GM12878 (cell line): ENCODE data around the gene SEPTIN11. TPM values are rescaled to one million over a fixed set of nuclear protein-coding genes. Genes with fewer than 3 reads are reported as not detected.

Source experiments
- ATAC-seq: fragments of 200-7000 bp; cut with Tn5 transposase; 3 replicates; pipeline ENCODE4 v1.9.1; 2020; ENCODE audit warnings: mild to moderate bottlenecking, moderate library complexity
- BruUV-seq: library from RNA; stranded (reverse); fragments of 400-500 nt; replicated peaks from 2 replicates; lab custom pipeline; 2021; lab: Mats Ljungman, UMichigan
- CTCF ChIA-PET: fragments of 300-600 bp; sonication (Branson Sonifier 250); formaldehyde crosslinking; extraction: SDS; loops from one replicate; lab custom pipeline; 2021; ENCODE audit warnings: inconsistent platforms; lab: Yijun Ruan, JAX
- POLR2A ChIA-PET: fragments of 350-600 bp; formaldehyde crosslinking; extraction: SDS; loops from one replicate; lab custom pipeline; 2021; ENCODE audit warnings: inconsistent platforms; lab: Charles Lee
- RAD21 ChIA-PET: fragments of 300-600 bp; sonication (Branson Sonifier 250); formaldehyde crosslinking; loops from one replicate; lab custom pipeline; 2023; ENCODE audit warnings: antibody characterized with exemption; ENCODE audit not compliant: unreplicated experiment; lab: Charles Lee
- SMC1A ChIA-PET: fragments of 300-600 bp; sonication (Branson Sonifier 250); formaldehyde crosslinking; loops from one replicate; lab custom pipeline; 2023; ENCODE audit not compliant: unreplicated experiment, uncharacterized antibody; lab: Charles Lee
- DNase-seq: peaks from one replicate; pipeline ENCODE4 v3.0.0-alpha.2; 2011; ENCODE audit warnings: low read depth, low spot score
- FAIRE-seq: peaks from 3 replicates; lab custom pipeline; 2011; peaks lifted over from hg19 to GRCh38; lab: Jason Lieb, UNC
- H2AFZ ChIP-seq: 2 replicates; pipeline ENCODE4 v1.6.0; 2011; ENCODE audit warnings: low read depth, low read length, control low read depth; ENCODE audit not compliant: control insufficient read depth
- H3K27ac ChIP-seq: 2 replicates; pipeline ENCODE4 v1.5.1; 2011; ENCODE audit warnings: control low read depth; ENCODE audit not compliant: control insufficient read depth, insufficient read depth
- H3K27me3 ChIP-seq, 2 experiments: replicated peaks in 1 of 2; 2 replicates each; pipeline versions ENCODE4 v1.6.0 to v1.6.1; 2011; ENCODE audit warnings: low read length in 1 of 2; ENCODE audit not compliant: control insufficient read depth in 2 of 2, insufficient read depth in 2 of 2
- H3K36me3 ChIP-seq, 2 experiments: 2 replicates each; pipeline ENCODE4 v1.5.1; 2011; ENCODE audit warnings: low read length in 1 of 2; ENCODE audit not compliant: control insufficient read depth in 2 of 2, insufficient read depth in 2 of 2
- H3K4me1 ChIP-seq: 2 replicates; pipeline ENCODE4 v1.6.1; 2011; ENCODE audit warnings: mild to moderate bottlenecking, low read length, moderate library complexity, mixed read lengths; ENCODE audit not compliant: control insufficient read depth, insufficient read depth
- H3K4me2 ChIP-seq: 2 replicates; pipeline ENCODE4 v1.6.0; 2011; ENCODE audit warnings: control low read depth; ENCODE audit not compliant: control insufficient read depth, insufficient read depth
- H3K4me3 ChIP-seq: fragments of 200-600 bp; sonication (generic); 2 replicates; pipeline ENCODE4 v1.5.1; 2016
- H3K79me2 ChIP-seq: 2 replicates; pipeline ENCODE4 v1.6.0; 2011; ENCODE audit warnings: low read length; ENCODE audit not compliant: control insufficient read depth, insufficient read depth
- H3K9ac ChIP-seq: 2 replicates; pipeline ENCODE4 v1.8.0; 2011; ENCODE audit warnings: low read length, control low read depth, mixed read lengths; ENCODE audit not compliant: control insufficient read depth, insufficient read depth
- H3K9me3 ChIP-seq: replicated peaks from 3 replicates; pipeline ENCODE4 v1.5.1; 2011; ENCODE audit warnings: mild to moderate bottlenecking, low read length; ENCODE audit not compliant: control insufficient read depth, insufficient read depth
- H4K20me1 ChIP-seq: 2 replicates; pipeline ENCODE4 v1.6.0; 2011; ENCODE audit not compliant: control insufficient read depth, insufficient read depth
- ATF2 ChIP-seq: IDR thresholded peaks from 2 replicates; pipeline ENCODE4 v1.6.1; 2012; ENCODE audit warnings: low read length, inconsistent platforms
- BRCA1 ChIP-seq: IDR thresholded peaks from 2 replicates; pipeline ENCODE4 v1.6.1; 2011; ENCODE audit warnings: low read depth, low read length, improper control_type of control experiment
- CBX5 ChIP-seq: sonication (generic); IDR thresholded peaks from 2 replicates; pipeline ENCODE4 v1.6.1; 2016; ENCODE audit warnings: low read depth, moderate library complexity, mild to moderate bottlenecking, inconsistent platforms
- CREM ChIP-seq: IDR thresholded peaks from 2 replicates; pipeline ENCODE4 v1.6.1; 2014; ENCODE audit warnings: antibody characterized with exemption, low read depth
- HDAC2 ChIP-seq: fragments of 200-600 bp; sonication (generic); IDR thresholded peaks from 2 replicates; pipeline ENCODE4 v1.6.1; 2017
- KLF5 ChIP-seq: fragments of 450-650 bp; IDR thresholded peaks from 2 replicates; pipeline ENCODE4 v1.6.1; 2014; ENCODE audit warnings: mild to moderate bottlenecking; ENCODE audit not compliant: partially characterized antibody
- NFYA ChIP-seq: IDR thresholded peaks from 2 replicates; pipeline ENCODE4 v1.6.1; 2011; ENCODE audit warnings: low read depth, mild to moderate bottlenecking, low read length, improper control_type of control experiment, borderline replicate concordance
- PAX8 ChIP-seq: fragments of 450-650 bp; IDR thresholded peaks from 2 replicates; pipeline ENCODE4 v1.6.1; 2017; ENCODE audit warnings: mild to moderate bottlenecking, moderate library complexity
- POLR2AphosphoS5 ChIP-seq: IDR thresholded peaks from 2 replicates; pipeline ENCODE4 v1.6.1; 2011; ENCODE audit warnings: mild to moderate bottlenecking, low read length, inconsistent platforms
- ZBED1 ChIP-seq: IDR thresholded peaks from 2 replicates; pipeline ENCODE4 v1.6.1; 2016; ENCODE audit warnings: borderline replicate concordance
- ZBTB33 ChIP-seq: fragments of 450-650 bp; IDR thresholded peaks from 2 replicates; pipeline ENCODE4 v1.6.1; 2017; ENCODE audit warnings: mild to moderate bottlenecking
- ZNF592 ChIP-seq: fragments of 450-650 bp; IDR thresholded peaks from 2 replicates; pipeline ENCODE4 v1.6.1; 2017; ENCODE audit warnings: mild to moderate bottlenecking, moderate library complexity
- in situ Hi-C: fragments of 300-500 bp; cut with MboI; formaldehyde crosslinking; loops from 9 replicates; pipeline ENCODE4 v1.14.3; 2018; ENCODE audit warnings: mixed read lengths
- intact Hi-C: fragments of 100-400 bp; cut with micrococcal nuclease; formaldehyde crosslinking; loops from one replicate; pipeline ENCODE4 v1.14.2; 2022; ENCODE audit not compliant: unreplicated experiment
- polyA plus RNA-seq, 11 experiments: library from polyadenylated mRNA; depleted of rRNA in 4 of 11; unstranded in 6 of 11; stranded (reverse) in 5 of 11; fragments of >200 nt; fragmentation: Nextera tagmentation in 4 of 11; fragmentation: Illumina TruSeq in 1 of 11; extraction: Ambion mirVana in 4 of 11; extraction: Trizol in 1 of 11; gene quantifications; 1 replicate in 1 of 11; 2 replicates in 10 of 11; pipeline versions ENCODE4 v1.2.1 to v1.2.3, GENCODE V29; 2011 to 2016; ENCODE audit warnings: inconsistent platforms in 2 of 11, missing spikeins in 2 of 11, low read depth in 1 of 11
- total RNA-seq, 4 experiments: library from RNA; depleted of rRNA in 3 of 4; stranded (reverse); fragments of >200 nt in 3 of 4; fragmentation: Illumina TruSeq in 1 of 4; extraction: Trizol in 1 of 4; gene quantifications; 2 replicates each; pipeline versions ENCODE4 v1.2.1 to v1.2.3, GENCODE V29; 2013 to 2021

SEPTIN11 gene
- total and polyA plus RNA-seq, 10 of the 15 experiments (the other 5 are each of a cell fraction or from before 2014, with no cell fraction given): 24.7 to 160 (median 91.3) TPM

GRCh38 chr4:76931087-76931486, 18.5 kb upstream of the SEPTIN11 start:
- Histone ChIP-seq H3K4me2 (no peak overlapping the region), H3K9me3 (no peaks in the 10 kb centered on the region), H2AFZ (no peak overlapping the region), H3K4me1 (no peaks in the 10 kb centered on the region), H4K20me1 (no peaks in the 10 kb centered on the region), H3K27ac (no peak overlapping the region), H3K36me3 (no peaks in the 10 kb centered on the region), H3K4me3 (no peak overlapping the region), H3K9ac (no peak overlapping the region), H3K27me3 (no peaks in the 10 kb centered on the region; a peak in 1 of 4 replicates), H3K79me2 (no peaks in the 10 kb centered on the region)
- POLR2A ChIA-PET: no interaction called here
- BruUV-seq: no TSS peak
- intact Hi-C loops (no loop called here), in situ Hi-C loops (no loop called here)
- DNase-seq (no peak), ATAC-seq (no peak), FAIRE-seq (no peak)
- SMC1A ChIA-PET: interaction anchor here (0.7 kb wide), 1 partner anchor 10 kb away, joined by 3 read pairs; no protein-coding TSS in a partner anchor
- RAD21 ChIA-PET: no interaction called here
- CTCF ChIA-PET: interaction anchor here (0.9 kb wide), 1 partner anchor 114 kb away, joined by 3 read pairs; no protein-coding TSS in a partner anchor
- TF ChIP-seq CREM (no peak), CBX5 (no peak), KLF5 (no peak), HDAC2 (no peak), POLR2AphosphoS5 (no peak), PAX8 (no peak), NFYA (no peak), BRCA1 (no peak), ATF2 (no peak), ZBTB33 (no peak), ZBED1 (no peak), ZNF592 (no peak)
- TF ChIP-seq, all 136 proteins: peak for 0
